Fibroblast of villous mesenchyme (primary cell): ENCODE data around the gene C15orf39. TPM values are rescaled to one million over a fixed set of nuclear protein-coding genes. Genes with fewer than 3 reads are reported as not detected.

ENCODE experiments used
- DNase-seq: peaks from one replicate; pipeline ENCODE4 v3.0.0-alpha.2; 2010; ENCODE audit warnings: low read depth
- H3K4me3 ChIP-seq: 2 replicates; pipeline ENCODE4 v1.5.1; 2011; ENCODE audit warnings: low read depth, mild to moderate bottlenecking, low read length
- total RNA-seq: library from RNA; depleted of rRNA; stranded (reverse); fragments of >200 nt; gene quantifications from 2 replicates; pipeline ENCODE4 v1.2.3, GENCODE V29; 2012
- TF ChIP-seq, protein P1 (sequence below): IDR thresholded peaks from 2 replicates; pipeline ENCODE4 v1.5.1; 2012; ENCODE audit warnings: low read depth, mild to moderate bottlenecking, low read length; ENCODE audit not compliant: insufficient read depth

Gene C15orf39
- total RNA-seq, 1 donor: 9.1 TPM

DNA sequence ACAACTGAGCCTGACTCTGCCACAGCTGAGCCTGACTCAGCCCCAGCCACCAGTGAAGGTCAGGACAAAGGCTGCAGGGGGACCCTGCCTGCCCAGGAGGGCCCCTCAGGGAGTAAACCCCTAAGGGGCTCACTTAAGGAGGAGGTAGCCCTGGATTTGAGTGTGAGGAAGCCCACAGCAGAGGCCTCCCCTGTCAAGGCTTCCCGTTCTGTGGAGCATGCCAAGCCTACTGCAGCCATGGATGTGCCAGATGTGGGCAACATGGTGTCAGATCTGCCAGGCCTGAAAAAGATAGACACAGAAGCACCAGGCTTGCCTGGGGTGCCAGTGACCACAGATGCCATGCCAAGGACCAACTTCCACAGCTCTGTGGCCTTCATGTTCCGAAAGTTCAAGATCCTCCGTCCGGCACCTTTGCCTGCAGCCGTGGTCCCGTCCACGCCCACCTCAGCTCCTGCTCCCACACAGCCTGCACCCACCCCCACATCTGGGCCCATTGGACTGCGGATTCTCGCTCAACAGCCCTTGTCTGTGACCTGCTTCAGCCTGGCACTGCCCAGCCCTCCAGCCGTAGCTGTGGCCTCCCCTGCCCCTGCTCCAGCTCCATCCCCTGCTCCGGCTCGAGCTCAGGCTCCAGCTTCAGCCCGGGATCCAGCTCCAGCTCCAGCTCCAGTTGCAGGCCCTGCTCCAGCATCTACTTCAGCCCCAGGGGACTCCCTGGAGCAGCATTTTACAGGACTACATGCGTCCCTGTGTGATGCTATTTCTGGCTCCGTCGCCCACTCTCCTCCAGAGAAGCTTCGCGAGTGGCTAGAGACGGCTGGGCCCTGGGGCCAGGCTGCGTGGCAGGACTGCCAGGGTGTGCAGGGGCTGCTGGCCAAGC lies 6.2 kb downstream of the C15orf39 start:
- DNase-seq: no peak
- no peak overlapping the region for H3K4me3 ChIP-seq
- TF ChIP-seq, protein P1, sequence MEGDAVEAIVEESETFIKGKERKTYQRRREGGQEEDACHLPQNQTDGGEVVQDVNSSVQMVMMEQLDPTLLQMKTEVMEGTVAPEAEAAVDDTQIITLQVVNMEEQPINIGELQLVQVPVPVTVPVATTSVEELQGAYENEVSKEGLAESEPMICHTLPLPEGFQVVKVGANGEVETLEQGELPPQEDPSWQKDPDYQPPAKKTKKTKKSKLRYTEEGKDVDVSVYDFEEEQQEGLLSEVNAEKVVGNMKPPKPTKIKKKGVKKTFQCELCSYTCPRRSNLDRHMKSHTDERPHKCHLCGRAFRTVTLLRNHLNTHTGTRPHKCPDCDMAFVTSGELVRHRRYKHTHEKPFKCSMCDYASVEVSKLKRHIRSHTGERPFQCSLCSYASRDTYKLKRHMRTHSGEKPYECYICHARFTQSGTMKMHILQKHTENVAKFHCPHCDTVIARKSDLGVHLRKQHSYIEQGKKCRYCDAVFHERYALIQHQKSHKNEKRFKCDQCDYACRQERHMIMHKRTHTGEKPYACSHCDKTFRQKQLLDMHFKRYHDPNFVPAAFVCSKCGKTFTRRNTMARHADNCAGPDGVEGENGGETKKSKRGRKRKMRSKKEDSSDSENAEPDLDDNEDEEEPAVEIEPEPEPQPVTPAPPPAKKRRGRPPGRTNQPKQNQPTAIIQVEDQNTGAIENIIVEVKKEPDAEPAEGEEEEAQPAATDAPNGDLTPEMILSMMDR: no peak

- DNase-seq: no peak
- H3K4me3 ChIP-seq: no peak overlapping the region
- TF ChIP-seq, protein P1: no peak
Measured at GRCh38 chr15:75208501-75209288, 7.0 kb downstream of the C15orf39 start.

DNA sequence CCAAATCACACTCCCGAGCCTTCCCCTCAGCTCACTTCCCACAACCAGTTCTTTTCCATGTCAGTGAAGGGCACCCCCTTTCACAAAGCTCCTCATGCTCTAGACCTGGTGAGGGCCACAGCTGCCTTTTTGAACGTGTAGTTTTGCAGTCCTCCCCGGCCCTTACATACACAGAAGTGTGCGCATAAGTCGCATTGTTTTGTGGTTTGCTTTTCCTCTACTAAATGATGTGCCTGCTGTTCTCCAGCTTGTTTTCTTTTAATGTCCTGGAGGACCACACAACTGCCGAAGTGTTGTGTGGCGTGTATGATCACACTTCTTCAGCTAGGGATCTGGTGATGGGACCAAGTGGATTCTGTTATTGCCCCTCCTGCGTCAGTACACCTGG lies 7.6 kb downstream of the C15orf39 start:
- no peak overlapping the region for H3K4me3 ChIP-seq
- TF ChIP-seq, protein P1: no peak
- DNase-seq: no peak

GRCh38 chr15:75210811-75211230 lies 9.1 kb downstream of the C15orf39 start:
- TF ChIP-seq, protein P1: no peak
- no peak for DNase-seq
- H3K4me3 ChIP-seq: no peak overlapping the region

DNA sequence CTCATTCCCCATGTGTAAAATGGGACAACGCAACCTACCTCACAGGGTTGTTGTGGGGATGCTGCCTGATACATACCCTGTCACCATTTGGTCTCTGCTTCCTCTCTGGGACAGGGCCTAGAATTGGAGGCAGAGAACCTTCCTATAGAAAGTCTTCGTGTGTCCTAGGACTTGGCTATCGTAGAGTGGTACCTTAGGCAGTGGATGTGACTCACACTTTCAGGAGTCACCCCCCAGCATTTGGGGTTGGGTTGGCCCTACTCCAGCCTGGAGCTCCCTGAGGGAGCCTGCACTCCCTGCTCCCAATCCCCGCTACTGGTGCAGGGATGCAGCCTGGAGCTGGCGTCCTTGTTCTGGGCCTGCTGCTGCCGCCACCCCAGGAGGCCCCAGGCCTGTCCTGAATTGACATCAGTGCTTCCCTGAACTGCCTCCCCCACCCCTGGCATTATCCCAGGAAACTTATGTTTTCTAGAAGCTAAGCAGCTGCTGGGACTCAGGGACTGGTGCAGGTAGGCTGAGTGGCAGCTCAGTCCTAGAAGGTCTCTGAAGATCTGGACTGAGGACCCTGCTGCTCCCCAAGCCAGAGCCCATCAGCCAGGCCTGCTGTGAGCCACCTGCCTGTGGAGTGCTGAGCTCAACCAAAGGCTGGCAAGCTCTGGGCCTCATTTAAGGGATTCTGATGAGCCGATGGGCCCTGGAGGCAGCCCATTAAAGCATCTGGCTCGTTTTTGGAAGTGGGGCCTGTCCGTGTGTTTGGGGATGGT lies 9.9 kb downstream of the C15orf39 start:
- TF ChIP-seq, protein P1: no peak
- peak; percentile 16 for DNase-seq
- no peak overlapping the region for H3K4me3 ChIP-seq

DNA sequence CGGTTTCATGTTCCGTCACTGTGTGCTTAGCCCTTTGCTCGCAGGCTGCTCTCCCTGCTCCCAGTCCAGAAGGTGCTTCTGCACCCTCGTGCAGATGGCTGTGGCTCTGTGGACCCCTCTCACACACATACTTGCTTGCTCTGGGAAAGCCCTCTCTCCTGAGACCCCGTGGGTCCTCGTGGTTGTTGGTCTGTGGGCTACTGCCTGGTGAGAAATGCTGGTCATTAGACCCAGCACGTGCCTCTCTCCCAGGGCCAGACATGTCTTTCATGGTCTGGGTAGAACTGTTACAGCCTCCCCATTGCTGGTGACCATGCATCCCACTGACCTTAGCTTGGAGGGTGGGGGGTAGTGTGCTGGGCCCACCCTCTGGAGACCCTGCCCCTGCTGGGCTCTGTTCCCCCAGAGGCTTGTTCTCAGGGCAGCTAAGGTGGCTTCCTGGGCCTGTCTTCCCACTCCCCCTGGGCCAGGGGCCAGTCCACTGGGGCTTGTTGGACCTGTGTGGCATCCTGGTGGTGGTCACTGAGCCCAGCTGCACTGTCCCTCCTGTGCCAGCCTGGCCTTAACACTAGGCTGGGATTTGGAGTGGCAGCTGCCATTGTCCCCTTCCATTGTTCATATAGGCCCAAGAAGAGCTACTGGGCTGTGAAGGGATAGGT lies 10.6 kb downstream of the C15orf39 start:
- DNase-seq: no peak
- H3K4me3 ChIP-seq: no peak overlapping the region
- TF ChIP-seq, protein P1: no peak
